ENCODE results near the gene SLC44A1.

The SLC44A1 gene

DNA sequence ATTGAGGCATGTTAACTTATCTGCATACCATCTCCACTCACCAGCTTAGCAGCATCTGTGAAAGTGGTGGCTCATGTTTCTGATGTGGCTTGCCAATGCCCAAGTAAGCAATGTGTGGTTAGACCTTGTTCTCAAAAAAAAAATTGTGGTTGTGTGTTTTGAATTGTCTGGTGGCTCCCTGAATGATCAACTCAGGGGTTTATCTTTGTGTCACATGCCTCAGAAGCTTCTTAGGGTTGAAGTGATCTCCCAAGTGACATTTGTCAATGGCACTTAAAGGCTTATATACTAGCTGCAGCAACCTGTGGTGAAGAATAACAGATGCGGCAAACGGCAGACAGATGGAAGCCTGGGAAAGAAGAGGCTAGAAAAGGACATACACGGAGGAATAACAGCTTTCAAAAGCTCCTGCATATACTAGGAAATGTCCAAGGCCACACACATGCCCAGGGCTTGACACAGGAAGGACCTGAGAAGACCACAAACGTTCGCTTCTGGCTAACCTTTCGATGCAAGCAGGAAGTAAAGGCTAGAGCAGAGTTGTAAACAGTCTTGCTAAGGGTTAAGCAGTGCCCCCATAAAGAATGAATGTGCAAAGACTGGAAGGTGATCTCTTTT is 161.2 kb downstream of the SLC44A1 start:
- TF ChIP-seq, protein P1, sequence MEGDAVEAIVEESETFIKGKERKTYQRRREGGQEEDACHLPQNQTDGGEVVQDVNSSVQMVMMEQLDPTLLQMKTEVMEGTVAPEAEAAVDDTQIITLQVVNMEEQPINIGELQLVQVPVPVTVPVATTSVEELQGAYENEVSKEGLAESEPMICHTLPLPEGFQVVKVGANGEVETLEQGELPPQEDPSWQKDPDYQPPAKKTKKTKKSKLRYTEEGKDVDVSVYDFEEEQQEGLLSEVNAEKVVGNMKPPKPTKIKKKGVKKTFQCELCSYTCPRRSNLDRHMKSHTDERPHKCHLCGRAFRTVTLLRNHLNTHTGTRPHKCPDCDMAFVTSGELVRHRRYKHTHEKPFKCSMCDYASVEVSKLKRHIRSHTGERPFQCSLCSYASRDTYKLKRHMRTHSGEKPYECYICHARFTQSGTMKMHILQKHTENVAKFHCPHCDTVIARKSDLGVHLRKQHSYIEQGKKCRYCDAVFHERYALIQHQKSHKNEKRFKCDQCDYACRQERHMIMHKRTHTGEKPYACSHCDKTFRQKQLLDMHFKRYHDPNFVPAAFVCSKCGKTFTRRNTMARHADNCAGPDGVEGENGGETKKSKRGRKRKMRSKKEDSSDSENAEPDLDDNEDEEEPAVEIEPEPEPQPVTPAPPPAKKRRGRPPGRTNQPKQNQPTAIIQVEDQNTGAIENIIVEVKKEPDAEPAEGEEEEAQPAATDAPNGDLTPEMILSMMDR (IDR thresholded peaks at IDR 0.05; ENCODE audit: low read depth, low read length): no peak
- H3K4me3 ChIP-seq (ENCODE audit: low read depth, low read length): no peak overlapping the region

DNA sequence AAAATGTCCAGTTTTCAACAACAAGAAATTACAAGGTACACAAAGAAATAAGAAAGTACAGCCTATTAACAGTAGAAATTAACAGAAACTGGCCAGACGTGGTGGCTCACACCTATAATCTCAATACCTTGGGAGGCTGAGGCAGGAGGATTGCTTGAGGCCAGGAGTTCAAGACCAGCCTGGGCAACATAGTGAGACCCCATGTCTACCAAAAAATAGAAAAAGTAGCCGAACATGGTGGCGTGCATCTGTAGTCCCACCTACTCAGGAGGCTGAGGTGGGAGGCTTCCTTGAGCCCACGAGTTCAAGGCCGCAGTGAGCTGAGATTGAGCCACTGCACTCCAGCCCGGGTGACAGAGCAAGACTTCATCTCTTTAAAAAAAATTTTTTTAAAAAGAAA is 161.9 kb downstream of the SLC44A1 start:
- H3K4me3 ChIP-seq (ENCODE audit: low read depth, low read length): no peak overlapping the region
- TF ChIP-seq, protein P1 (IDR thresholded peaks at IDR 0.05; ENCODE audit: low read depth, low read length): no peak

DNA sequence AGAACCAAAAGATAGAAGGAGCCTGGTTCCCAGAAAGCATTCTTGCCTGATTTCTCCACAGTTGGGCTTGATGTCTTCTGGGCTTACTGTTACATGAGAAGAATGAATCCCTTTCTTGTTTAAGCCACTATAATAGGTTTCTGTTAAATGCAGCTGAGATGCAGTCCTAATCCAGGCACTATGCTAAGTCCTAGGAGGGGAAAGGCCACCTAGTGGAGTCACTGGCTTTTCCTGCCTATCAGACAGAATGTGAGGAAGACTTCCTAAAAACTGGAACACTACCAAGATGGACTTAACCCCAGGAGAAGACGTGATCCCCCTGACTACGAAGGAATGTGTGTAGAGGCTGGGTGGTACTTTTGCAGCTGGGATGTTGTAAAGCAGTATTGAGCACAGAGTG is 169.1 kb downstream of the SLC44A1 start:
- no peak overlapping the region for H3K4me3 ChIP-seq (ENCODE audit: low read depth, low read length)
- TF ChIP-seq, protein P1 (IDR thresholded peaks at IDR 0.05; ENCODE audit: low read depth, low read length): peak; percentile 27

DNA sequence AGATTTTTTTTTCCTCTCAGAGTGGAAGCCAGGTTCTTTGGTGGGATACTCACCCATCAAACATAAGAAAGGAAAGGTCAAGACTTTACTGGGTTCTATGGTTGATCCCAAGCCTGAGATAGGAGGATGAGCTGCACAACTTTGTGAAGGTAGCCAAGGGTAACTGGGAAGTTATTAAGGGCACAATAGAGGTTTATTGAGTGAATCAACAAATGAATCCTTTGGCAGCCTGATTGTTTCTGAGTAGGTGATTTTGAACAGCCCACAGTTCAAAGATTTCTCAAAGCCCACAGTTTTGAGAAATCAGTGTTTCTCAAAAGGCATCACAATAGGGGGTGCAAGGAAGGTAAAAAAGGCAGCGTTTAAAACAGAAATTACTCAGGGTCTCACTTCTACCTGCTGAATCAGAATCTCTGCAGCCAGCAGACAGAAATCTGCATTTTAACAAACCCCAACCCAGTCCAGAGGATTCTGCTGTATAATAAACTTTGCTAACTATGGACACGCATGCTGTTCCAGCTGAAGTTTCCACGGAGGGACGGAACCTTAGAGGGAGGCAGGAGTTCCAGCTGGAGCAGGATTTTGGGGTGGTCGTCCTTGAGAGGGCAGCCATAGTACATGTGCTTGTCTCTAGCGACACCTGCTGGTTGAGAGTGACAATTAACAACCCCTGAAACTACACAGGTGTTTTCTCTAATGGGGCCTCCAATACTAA is 170.7 kb downstream of the SLC44A1 start:
- TF ChIP-seq, protein P1 (IDR thresholded peaks at IDR 0.05; ENCODE audit: low read depth, low read length): peak; percentile 75
- no peak overlapping the region for H3K4me3 ChIP-seq (ENCODE audit: low read depth, low read length)

DNA sequence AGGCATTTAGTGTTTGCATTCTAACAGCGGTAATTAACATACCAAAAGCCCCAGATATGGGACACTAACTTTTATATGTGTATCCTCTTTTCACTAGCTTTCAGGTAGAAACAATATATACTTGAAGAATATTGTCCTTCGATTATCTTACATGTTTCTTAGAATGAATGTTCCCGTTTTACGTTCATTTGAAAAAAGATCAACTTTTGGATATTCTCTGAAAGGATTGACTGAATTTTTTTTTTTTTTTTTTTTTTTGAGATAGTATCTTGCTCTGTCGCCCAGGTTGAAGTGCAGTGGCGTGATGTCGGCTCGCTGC is 171.2 kb downstream of the SLC44A1 start:
- TF ChIP-seq, protein P1 (IDR thresholded peaks at IDR 0.05; ENCODE audit: low read depth, low read length): no peak
- H3K4me3 ChIP-seq (ENCODE audit: low read depth, low read length): no peak overlapping the region

DNA sequence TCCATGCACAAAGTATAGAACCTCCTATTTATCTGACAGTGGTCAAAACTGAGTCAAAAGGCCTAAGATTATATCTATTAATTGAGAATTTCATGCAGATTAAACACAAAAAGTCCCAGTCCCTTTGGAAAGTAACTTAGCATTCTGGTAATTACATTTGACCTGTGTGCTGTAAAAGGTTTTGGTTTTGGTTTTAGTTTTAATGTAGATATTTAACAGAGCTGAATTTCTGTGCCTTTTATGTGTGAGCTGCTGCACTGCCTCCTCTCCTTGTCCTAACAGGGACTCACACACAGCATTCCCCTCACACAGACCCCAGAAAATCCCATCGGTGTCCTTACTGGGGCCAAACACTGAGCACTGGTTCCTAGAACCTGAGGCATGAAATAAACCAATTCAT is 172.4 kb downstream of the SLC44A1 start:
- TF ChIP-seq, protein P1 (IDR thresholded peaks at IDR 0.05; ENCODE audit: low read depth, low read length): no peak

More for the DNA sequence above, 172.4 kb downstream of the SLC44A1 start:
- H3K4me3 ChIP-seq (ENCODE audit: low read depth, low read length): no peak overlapping the region
